ENCODE measurements around the gene ROPN1. TPM values are rescaled to one million over a fixed set of nuclear protein-coding genes. Genes with fewer than 3 reads are reported as not detected.
A peak's percentile ranks its signal among the peaks of the same experiment; 100 is the strongest.

The ROPN1 gene
- total RNA-seq, 1 donor from 2014 or later = not detected

GRCh38 chr3:123961508-123961856 is 30.4 kb downstream of the ROPN1 start:
- Mint-ChIP-seq H3K4me1 (ENCODE audit: unreplicated experiment) (peaks cover 6% of the 10 kb centered on the region), H3K4me3 (ENCODE audit: unreplicated experiment) (peak overlapping the region; percentile 95), H3K27me3 (ENCODE audit: unreplicated experiment) (peaks cover 5% of the 10 kb centered on the region), H3K27ac (ENCODE audit: unreplicated experiment) (peak overlapping the region; percentile 78), H3K9me3 (ENCODE audit: unreplicated experiment) (no peaks in the 10 kb centered on the region), H3K36me3 (ENCODE audit: low read depth, unreplicated experiment) (no peaks in the 10 kb centered on the region)
- TF ChIP-seq CTCF (IDR thresholded peaks at IDR 0.05; ENCODE audit: unreplicated experiment) = no peak
- no peak for DNase-seq (ENCODE audit: low spot score)

DNA sequence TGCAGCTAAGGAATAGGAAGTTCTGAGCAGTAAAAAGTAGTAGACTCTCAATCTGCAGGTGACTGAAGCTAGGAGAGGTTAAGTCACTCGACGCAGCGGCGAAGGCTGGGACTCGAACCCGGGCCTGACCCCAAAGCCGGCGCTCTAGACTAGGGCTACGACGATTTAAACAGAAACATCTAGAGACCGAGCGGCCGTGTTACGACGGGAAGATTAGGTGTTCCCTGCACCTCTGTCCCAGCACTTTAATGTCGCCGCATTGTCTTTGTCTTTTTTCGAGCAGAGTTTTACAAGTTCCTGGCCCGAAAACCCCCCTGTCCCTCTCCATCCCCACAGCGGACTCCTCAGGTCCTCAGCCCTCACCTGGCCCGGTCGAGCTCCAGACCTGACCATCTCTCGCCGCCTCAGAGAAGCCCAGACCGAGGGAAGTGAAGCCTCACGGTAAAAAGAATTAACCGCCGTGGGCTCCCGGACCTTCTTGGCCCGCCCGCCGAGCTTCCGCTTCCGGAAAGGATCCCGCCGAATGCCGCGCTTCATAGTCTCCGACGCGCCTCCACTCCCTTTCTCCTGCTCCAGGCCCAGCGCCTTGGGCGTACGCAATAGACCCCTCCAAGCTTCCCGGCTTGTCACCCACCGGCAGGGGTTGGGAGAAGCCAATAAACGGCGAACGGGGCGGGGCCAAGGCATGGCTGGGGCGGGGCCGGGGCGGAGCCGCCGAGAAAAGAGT is 31.0 kb downstream of the ROPN1 start, which contains the start of gene CCDC14:
Gene CCDC14, minus strand, starts transcription at position 449 of the 727 bp plus-strand sequence. Its CDS starts 56 bp downstream, at position 393.
- H3K36me3 Mint-ChIP-seq (ENCODE audit: low read depth, unreplicated experiment) = no peaks in the 10 kb centered on the region
- H3K27ac Mint-ChIP-seq (ENCODE audit: unreplicated experiment) = peak within 1 kb of the TSS; percentile 93
- DNase-seq (ENCODE audit: low spot score) = peak; percentile 95
- no peaks in the 10 kb centered on the region for H3K9me3 Mint-ChIP-seq (ENCODE audit: unreplicated experiment)
- H3K27me3 Mint-ChIP-seq (ENCODE audit: unreplicated experiment) = peaks cover 5% of the 10 kb centered on the region
- TF ChIP-seq CTCF (IDR thresholded peaks at IDR 0.05; ENCODE audit: unreplicated experiment) = no peak
- peaks cover 6% of the 10 kb centered on the region for H3K4me1 Mint-ChIP-seq (ENCODE audit: unreplicated experiment)
- peak within 1 kb of the TSS; percentile 95 for H3K4me3 Mint-ChIP-seq (ENCODE audit: unreplicated experiment)

GRCh38 chr3:123953735-123954134 is 38.2 kb downstream of the ROPN1 start:
- DNase-seq (ENCODE audit: low spot score) = no peak
- Mint-ChIP-seq H3K4me1 (ENCODE audit: unreplicated experiment) (no peaks in the 10 kb centered on the region), H3K9me3 (ENCODE audit: unreplicated experiment) (no peaks in the 10 kb centered on the region), H3K27ac (ENCODE audit: unreplicated experiment) (no peak overlapping the region), H3K36me3 (ENCODE audit: low read depth, unreplicated experiment) (peaks cover 9% of the 10 kb centered on the region), H3K27me3 (ENCODE audit: unreplicated experiment) (no peaks in the 10 kb centered on the region), H3K4me3 (ENCODE audit: unreplicated experiment) (no peak overlapping the region)
- TF ChIP-seq CTCF (IDR thresholded peaks at IDR 0.05; ENCODE audit: unreplicated experiment) = no peak

GRCh38 chr3:123952844-123953520 is 38.9 kb downstream of the ROPN1 start:
- H3K27me3 Mint-ChIP-seq (ENCODE audit: unreplicated experiment) = no peaks in the 10 kb centered on the region
- no peak overlapping the region for H3K4me3 Mint-ChIP-seq (ENCODE audit: unreplicated experiment)
- DNase-seq (ENCODE audit: low spot score) = no peak
- no peak overlapping the region for H3K27ac Mint-ChIP-seq (ENCODE audit: unreplicated experiment)
- H3K4me1 Mint-ChIP-seq (ENCODE audit: unreplicated experiment) = no peaks in the 10 kb centered on the region
- peaks cover 9% of the 10 kb centered on the region for H3K36me3 Mint-ChIP-seq (ENCODE audit: low read depth, unreplicated experiment)
- no peaks in the 10 kb centered on the region for H3K9me3 Mint-ChIP-seq (ENCODE audit: unreplicated experiment)
- TF ChIP-seq CTCF (IDR thresholded peaks at IDR 0.05; ENCODE audit: unreplicated experiment) = no peak
